K562 (cell line): Measurements from ENCODE around the gene BTN3A1. TPM values are rescaled to one million over a fixed set of nuclear protein-coding genes. Genes with fewer than 3 reads are reported as not detected.

Source experiments
- ATAC-seq: fragments of 200-7000 bp; cut with Tn5 transposase; 3 replicates; pipeline ENCODE4 v1.9.1; 2020; ENCODE audit warnings: moderate library complexity
- BruUV-seq: library from RNA; stranded (reverse); fragments of 400-500 nt; replicated peaks from 2 replicates; lab custom pipeline; 2021; lab: Mats Ljungman, UMichigan
- CTCF ChIA-PET: fragments of 300-600 bp; formaldehyde crosslinking; extraction: SDS; loops from one replicate; lab custom pipeline; 2021; ENCODE audit warnings: low intra/inter-chr PET ratio; lab: Yijun Ruan, JAX
- POLR2A ChIA-PET: fragments of 300-600, 350-650 bp; sonication (Branson Sonifier 250); formaldehyde crosslinking; extraction: SDS; loops from one replicate; lab custom pipeline; 2021; ENCODE audit warnings: antibody characterized with exemption, inconsistent platforms; lab: Yijun Ruan, JAX
- DNase-seq, 4 experiments: peaks; one replicate each; pipeline versions ENCODE4 v3.0.0 to v3.0.0-alpha.2; 2011 to 2018; ENCODE audit warnings: low spot score in 3 of 4, mixed read lengths in 3 of 4; ENCODE audit errors: extremely low read depth in 1 of 4
- FAIRE-seq: peaks from 2 replicates; lab custom pipeline; 2011; peaks lifted over from hg19 to GRCh38; lab: Jason Lieb, UNC
- H2AFZ ChIP-seq: 2 replicates; pipeline ENCODE4 v1.6.0; 2011; ENCODE audit warnings: low read depth, low read length, control low read depth, inconsistent platforms
- H3K27ac ChIP-seq: fragments of 200-600 bp; 3 replicates; pipeline ENCODE4 v1.8.0; 2011; ENCODE audit warnings: low read depth, mild to moderate bottlenecking, control low read depth, inconsistent platforms, low read length, moderate library complexity, mixed read lengths; ENCODE audit errors: extremely low read depth
- H3K27me3 ChIP-seq, 2 experiments: fragments of 300-600 bp in 1 of 2; 2 replicates in 1 of 2; 3 replicates in 1 of 2; pipeline versions ENCODE4 v1.6.0 to v1.8.0; 2011; ENCODE audit warnings: inconsistent platforms in 2 of 2, low read length in 2 of 2, mild to moderate bottlenecking in 1 of 2, mixed read lengths in 1 of 2, moderate library complexity in 1 of 2; ENCODE audit not compliant: control insufficient read depth in 2 of 2, insufficient read depth in 2 of 2
- H3K36me3 ChIP-seq: fragments of 300-600 bp; 3 replicates; pipeline ENCODE4 v1.8.0; 2011; ENCODE audit warnings: mild to moderate bottlenecking, low read length, inconsistent platforms; ENCODE audit not compliant: control insufficient read depth, insufficient read depth
- H3K4me1 ChIP-seq, 2 experiments: fragments of 200-600 bp in 1 of 2; replicated peaks in 1 of 2; 2 replicates in 1 of 2; 3 replicates in 1 of 2; pipeline versions ENCODE4 v1.5.1 to v1.8.0; 2011; ENCODE audit warnings: inconsistent platforms in 2 of 2, low read length in 2 of 2, mild to moderate bottlenecking in 1 of 2, mixed read lengths in 1 of 2, moderate library complexity in 1 of 2; ENCODE audit not compliant: control insufficient read depth in 2 of 2, insufficient read depth in 2 of 2
- H3K4me2 ChIP-seq: 2 replicates; pipeline ENCODE4 v1.6.1; 2011; ENCODE audit warnings: low read length, control low read depth, inconsistent platforms, mixed read lengths; ENCODE audit not compliant: insufficient read depth
- H3K4me3 ChIP-seq: fragments of 200-600 bp; sonication (generic), shearing (Covaris generic); 2 replicates; pipeline ENCODE4 v1.5.1; 2016; ENCODE audit warnings: control low read depth, inconsistent platforms
- H3K79me2 ChIP-seq: fragments of 200-600 bp; 3 replicates; pipeline ENCODE4 v1.8.0; 2011; ENCODE audit warnings: low read length, inconsistent platforms; ENCODE audit not compliant: control insufficient read depth, insufficient read depth
- H3K9ac ChIP-seq, 2 experiments: 2 replicates each; pipeline versions ENCODE4 v1.6.0 to v1.6.1; 2011; ENCODE audit warnings: low read depth in 2 of 2, low read length in 2 of 2, control low read depth in 1 of 2, inconsistent platforms in 1 of 2, mild to moderate bottlenecking in 1 of 2, mixed read lengths in 1 of 2; ENCODE audit not compliant: insufficient read depth in 1 of 2
- H3K9me1 ChIP-seq: one replicate; pipeline ENCODE4 v1.6.0; 2011; ENCODE audit warnings: inconsistent platforms, mild to moderate bottlenecking, low read length, moderate library complexity; ENCODE audit not compliant: control insufficient read depth, insufficient read depth
- H3K9me3 ChIP-seq: replicated peaks from 2 replicates; pipeline ENCODE4 v1.5.1; 2011; ENCODE audit warnings: low read depth, low read length, inconsistent platforms; ENCODE audit not compliant: control insufficient read depth, insufficient read depth
- H4K20me1 ChIP-seq: replicated peaks from 2 replicates; pipeline ENCODE4 v1.6.1; 2011; ENCODE audit warnings: low read length, inconsistent platforms, mixed read lengths; ENCODE audit not compliant: control insufficient read depth, insufficient read depth
- BRF1 ChIP-seq: IDR thresholded peaks from 3 replicates; pipeline ENCODE4 v1.6.1; 2011; ENCODE audit warnings: borderline replicate concordance, mild to moderate bottlenecking; ENCODE audit not compliant: insufficient read length; ENCODE audit errors: extremely low read depth
- GABPB1 ChIP-seq: sonication (generic); formaldehyde crosslinking; IDR thresholded peaks from 2 replicates; pipeline ENCODE4 v1.8.0; 2022; ENCODE audit warnings: mild to moderate bottlenecking, missing genetic modification reagents
- MYNN ChIP-seq, 2 experiments: sonication (generic); formaldehyde crosslinking in 1 of 2; IDR thresholded peaks; 2 replicates each; pipeline versions ENCODE4 v1.5.0 to v1.6.1; 2016 to 2020; ENCODE audit warnings: antibody characterized with exemption in 1 of 2, missing genetic modification reagents in 1 of 2
- NR2C2 ChIP-seq, 2 experiments: fragments of 200-800 bp in 1 of 2; sonication (Bioruptor generic) in 1 of 2; sonication (generic) in 1 of 2; formaldehyde crosslinking in 1 of 2; IDR thresholded peaks; 2 replicates each; pipeline versions ENCODE4 v1.6.1 to v1.8.0; 2016 to 2022; ENCODE audit warnings: mild to moderate bottlenecking in 1 of 2, missing compliant biosample characterization in 1 of 2, missing genetic modification characterization in 1 of 2, missing genetic modification reagents in 1 of 2
- SMARCA5 ChIP-seq: fragments of 450-650 bp; IDR thresholded peaks from 2 replicates; pipeline ENCODE4 v1.6.1; 2016
- SRSF3 ChIP-seq: fragments of 200-400 bp; formaldehyde crosslinking; IDR thresholded peaks from 2 replicates; pipeline ENCODE4 v1.6.1; 2016; ENCODE audit warnings: mild to moderate bottlenecking, low read length, moderate library complexity; ENCODE audit not compliant: insufficient read depth
- ZNF239 ChIP-seq: fragments of 250-450 bp; sonication (Bioruptor Pico); IDR thresholded peaks from 2 replicates; pipeline ENCODE4 v1.4.0; 2020; ENCODE audit warnings: mild to moderate bottlenecking
- ZNF24 ChIP-seq: fragments of 450-650 bp; IDR thresholded peaks from 2 replicates; pipeline ENCODE4 v1.6.1; 2016
- ZNF354B ChIP-seq: fragments of 250-450 bp; sonication (Bioruptor Pico); IDR thresholded peaks from 2 replicates; pipeline ENCODE4 v1.4.0; 2020
- ZNF445 ChIP-seq: fragments of 250-450 bp; sonication (Bioruptor Pico); IDR thresholded peaks from 2 replicates; pipeline ENCODE4 v1.4.0; 2020; ENCODE audit warnings: low read depth, mild to moderate bottlenecking, moderate library complexity
- WGBS: fragments of 100-300 bp; shearing (Covaris generic); methylation state at CpG from one replicate; pipeline ENCODE4 v1.1.6; 2016; ENCODE audit warnings: low coverage, mixed read lengths; ENCODE audit not compliant: insufficient coverage; ENCODE audit errors: missing lambda C conversion rate; 5-methylcytosine and 5-hydroxymethylcytosine counted together
- in situ Hi-C: fragments of 300-500 bp; cut with MboI; formaldehyde crosslinking; loops from 4 replicates; pipeline ENCODE4 v1.15.0; 2018; ENCODE audit warnings: inconsistent platforms, mixed read lengths
- intact Hi-C: fragments of 100-400 bp; cut with micrococcal nuclease; formaldehyde crosslinking; loops from 2 replicates; pipeline ENCODE4 v1.14.2; 2022
- polyA plus RNA-seq, 8 experiments: library from polyadenylated mRNA; depleted of rRNA in 4 of 8; stranded (reverse) in 5 of 8; unstranded in 3 of 8; fragments of >200 nt; fragmentation: Nextera tagmentation in 2 of 8; fragmentation: Illumina TruSeq in 1 of 8; extraction: Ambion mirVana in 2 of 8; extraction: Trizol in 1 of 8; gene quantifications; 2 replicates each; pipeline versions ENCODE4 v1.2.1 to v1.2.3, GENCODE V29; 2011 to 2014; ENCODE audit warnings: inconsistent platforms in 1 of 8, missing spikeins in 1 of 8
- total RNA-seq, 7 experiments: library from RNA; depleted of rRNA in 6 of 7; stranded (reverse); fragments of >200 nt in 6 of 7; fragmentation: Illumina TruSeq in 2 of 7; extraction: Trizol in 2 of 7; gene quantifications; 2 replicates each; pipeline versions ENCODE4 v1.2.1 to v1.2.3, GENCODE V29; 2011 to 2021; ENCODE audit warnings: low replicate concordance in 1 of 7
- TF ChIP-seq, protein P1 (sequence below): fragments of 250-450 bp; sonication (Bioruptor Pico); IDR thresholded peaks from 2 replicates; pipeline ENCODE4 v1.5.0; 2021; ENCODE audit warnings: mild to moderate bottlenecking, moderate library complexity
- TF ChIP-seq, protein P2 (sequence below), 2 experiments: fragments of 450-650 bp; IDR thresholded peaks; 2 replicates each; pipeline ENCODE4 v1.6.1; 2016

BTN3A1 gene
- total and polyA plus RNA-seq, 9 of the 15 experiments (the other 6 are each of a cell fraction or from before 2014, with no cell fraction given), result 0.84 to 8.5 (median 3.9) TPM

DNA sequence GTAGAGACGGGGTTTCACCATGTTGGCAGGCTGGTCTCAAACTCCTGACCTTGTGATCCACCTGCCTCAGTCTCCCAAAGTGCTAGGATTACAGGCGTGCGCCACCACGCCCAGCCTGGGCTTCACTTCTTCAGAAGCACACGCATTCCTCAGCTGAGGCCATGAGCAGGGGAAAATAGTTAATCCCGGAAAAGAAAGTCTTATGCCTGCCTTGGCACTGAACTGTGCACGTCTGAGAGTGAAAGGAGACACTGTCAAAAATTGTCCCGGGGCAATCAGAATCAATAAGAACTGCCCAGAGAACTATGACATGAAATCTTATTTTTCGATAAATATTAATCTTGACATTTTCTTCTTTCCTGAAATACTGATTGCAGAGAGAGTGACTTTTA is 16.3 kb upstream of the BTN3A1 start:
- FAIRE-seq (no peak), ATAC-seq (no peak), DNase-seq (no peak)
- H3K79me2 ChIP-seq, result peaks cover 6% of the 10 kb centered on the region
- TF ChIP-seq, protein P1, sequence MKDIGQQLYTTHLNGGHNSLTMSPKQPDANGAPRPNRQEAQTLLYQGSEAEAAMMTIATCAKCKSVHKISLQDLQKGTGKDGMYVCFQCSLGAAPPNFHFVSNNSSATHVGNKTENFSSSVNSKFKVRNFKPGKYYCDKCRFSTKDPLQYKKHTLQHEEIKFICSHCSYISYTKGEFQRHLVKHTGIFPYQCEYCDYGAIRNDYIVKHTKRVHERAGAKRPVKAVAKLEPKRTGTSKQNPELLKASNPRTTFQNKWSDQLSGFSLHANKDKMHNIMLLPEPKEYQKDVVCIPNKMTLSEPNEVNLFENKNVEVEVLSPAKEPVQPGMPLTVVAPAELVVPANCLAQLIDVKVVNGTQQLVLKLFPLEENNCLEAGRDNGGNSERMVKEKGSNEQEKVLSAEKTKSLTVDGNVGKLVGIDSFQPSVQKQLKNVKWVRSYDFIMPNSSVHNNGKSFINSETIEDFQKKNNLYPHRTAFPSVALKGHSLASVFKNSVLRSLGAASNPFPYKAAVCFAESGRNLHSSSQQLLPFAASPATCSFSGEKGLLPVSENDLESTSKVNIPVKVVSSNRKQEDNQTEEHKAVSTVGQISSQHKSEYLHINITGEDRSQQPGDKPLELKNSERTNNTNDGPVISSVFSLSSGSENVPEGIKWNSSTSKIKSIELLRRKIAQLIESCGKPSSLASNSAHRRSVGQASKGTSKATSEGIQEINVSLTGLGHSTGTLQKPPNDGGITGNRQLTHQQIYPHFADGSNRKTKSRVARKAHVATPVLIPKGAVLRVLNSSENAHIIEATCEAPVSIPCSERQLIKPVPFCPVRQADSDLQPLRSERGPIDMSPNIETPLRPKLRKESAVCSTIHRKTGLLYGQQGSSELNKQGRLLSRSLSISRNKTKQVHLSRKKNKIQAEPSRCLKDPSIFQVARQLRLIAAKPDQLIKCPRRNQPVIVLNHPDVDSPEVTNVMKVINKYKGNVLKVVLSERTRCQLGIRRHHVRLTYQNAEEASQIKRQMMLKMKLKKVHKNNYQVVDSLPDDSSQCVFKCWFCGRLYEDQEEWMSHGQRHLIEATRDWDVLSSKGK (CRISPR knock-in tag), result no peak
- TF ChIP-seq ZNF445 (CRISPR knock-in tag) (no peak), ZNF354B (CRISPR knock-in tag) (no peak), SMARCA5 (no peak), NR2C2 (CRISPR knock-in tag; IDR thresholded peaks at IDR 0.05) (no peak), NR2C2 (tag; IDR thresholded peaks at IDR 0.05) (no peak), BRF1 (no peak), GABPB1 (CRISPR knock-in tag) (no peak), SRSF3 (no peak), ZNF24 (no peak), MYNN (IDR thresholded peaks at IDR 0.05) (no peak), MYNN (CRISPR knock-in tag; IDR thresholded peaks at IDR 0.05) (no peak), ZNF239 (CRISPR knock-in tag) (no peak)
- TF ChIP-seq, protein P2, sequence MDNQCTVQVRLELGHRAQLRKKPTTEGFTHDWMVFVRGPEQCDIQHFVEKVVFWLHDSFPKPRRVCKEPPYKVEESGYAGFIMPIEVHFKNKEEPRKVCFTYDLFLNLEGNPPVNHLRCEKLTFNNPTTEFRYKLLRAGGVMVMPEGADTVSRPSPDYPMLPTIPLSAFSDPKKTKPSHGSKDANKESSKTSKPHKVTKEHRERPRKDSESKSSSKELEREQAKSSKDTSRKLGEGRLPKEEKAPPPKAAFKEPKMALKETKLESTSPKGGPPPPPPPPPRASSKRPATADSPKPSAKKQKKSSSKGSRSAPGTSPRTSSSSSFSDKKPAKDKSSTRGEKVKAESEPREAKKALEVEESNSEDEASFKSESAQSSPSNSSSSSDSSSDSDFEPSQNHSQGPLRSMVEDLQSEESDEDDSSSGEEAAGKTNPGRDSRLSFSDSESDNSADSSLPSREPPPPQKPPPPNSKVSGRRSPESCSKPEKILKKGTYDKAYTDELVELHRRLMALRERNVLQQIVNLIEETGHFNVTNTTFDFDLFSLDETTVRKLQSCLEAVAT (IDR thresholded peaks at IDR 0.05), result no peak
- H3K4me3 ChIP-seq, result no peak overlapping the region
- POLR2A ChIA-PET, result interaction anchor here (2.4 kb wide), 1 partner anchor 11 kb away, joined by 10 read pairs; no protein-coding TSS in a partner anchor
- WGBS, result 81% methylated on average over 9 of the region's 9 CpGs
- H3K9ac ChIP-seq, result no peak overlapping the region
- H3K4me1 ChIP-seq, result peaks cover 13 to 20% of the 10 kb centered on the region in 2 experiments
- peaks cover 3% of the 10 kb centered on the region for H3K9me1 ChIP-seq
- intact Hi-C loops, result no loop called here
- H3K4me2 ChIP-seq, result no peak overlapping the region
- no peak overlapping the region for H2AFZ ChIP-seq
- H3K9me3 ChIP-seq, result no peaks in the 10 kb centered on the region
- BruUV-seq, result no TSS peak
- CTCF ChIA-PET, result interaction anchor here (0.6 kb wide), 1 partner anchor 39 kb away, joined by 3 read pairs; no protein-coding TSS in a partner anchor
- no peaks in the 10 kb centered on the region for H4K20me1 ChIP-seq
- H3K27ac ChIP-seq, result no peak overlapping the region
- 0 out of 3 replicates have a peak, but pooled peaks cover 2% of the 10 kb centered on the region for H3K36me3 ChIP-seq
- in situ Hi-C loops, result no loop called here
- no peaks in the 10 kb centered on the region for H3K27me3 ChIP-seq
